Rectal smooth muscle tissue (tissue), 1 donor: ENCODE measurements around the gene ZNF324B.
"Not testable (repeated sequence)": the region's sequence is repeated elsewhere in the genome, so short reads cannot be mapped to it uniquely, and the experiment has no call there.

Source experiments
- H3K27ac ChIP-seq: one replicate; pipeline ENCODE4 v1.7.0; 2013; ENCODE audit warnings: low read depth, low read length, inconsistent platforms
- H3K27me3 ChIP-seq: one replicate; pipeline ENCODE4 v1.7.0; 2013; ENCODE audit warnings: low read length; ENCODE audit not compliant: control insufficient read depth, insufficient read depth
- H3K36me3 ChIP-seq: one replicate; pipeline ENCODE4 v1.7.0; 2013; ENCODE audit warnings: low read length; ENCODE audit not compliant: control insufficient read depth, insufficient read depth
- H3K4me1 ChIP-seq: one replicate; pipeline ENCODE4 v1.7.0; 2013; ENCODE audit warnings: low read length; ENCODE audit not compliant: control insufficient read depth, insufficient read depth
- H3K4me3 ChIP-seq: one replicate; pipeline ENCODE4 v1.7.0; 2013; ENCODE audit warnings: low read length
- H3K9ac ChIP-seq: one replicate; pipeline ENCODE4 v1.7.0; 2013; ENCODE audit warnings: low read length

Gene ZNF324B

GRCh38 chr19:58466760-58467589, 15.6 kb downstream of the ZNF324B start, which contains the start of gene ZNF324:
Gene ZNF324, plus strand, starts transcription at chr19:58467080. Its CDS starts 2,106 bp downstream, at chr19:58469186.
- peak within 1 kb of the TSS; percentile 89 for H3K4me3 ChIP-seq
- peaks cover 2% of the 10 kb centered on the region for H3K36me3 ChIP-seq
- H3K27me3 ChIP-seq: no peaks in the 10 kb centered on the region
- peaks cover 8% of the 10 kb centered on the region for H3K4me1 ChIP-seq
- H3K9ac ChIP-seq: peak within 1 kb of the TSS; percentile 38
- H3K27ac ChIP-seq: peak within 1 kb of the TSS; percentile 66

DNA sequence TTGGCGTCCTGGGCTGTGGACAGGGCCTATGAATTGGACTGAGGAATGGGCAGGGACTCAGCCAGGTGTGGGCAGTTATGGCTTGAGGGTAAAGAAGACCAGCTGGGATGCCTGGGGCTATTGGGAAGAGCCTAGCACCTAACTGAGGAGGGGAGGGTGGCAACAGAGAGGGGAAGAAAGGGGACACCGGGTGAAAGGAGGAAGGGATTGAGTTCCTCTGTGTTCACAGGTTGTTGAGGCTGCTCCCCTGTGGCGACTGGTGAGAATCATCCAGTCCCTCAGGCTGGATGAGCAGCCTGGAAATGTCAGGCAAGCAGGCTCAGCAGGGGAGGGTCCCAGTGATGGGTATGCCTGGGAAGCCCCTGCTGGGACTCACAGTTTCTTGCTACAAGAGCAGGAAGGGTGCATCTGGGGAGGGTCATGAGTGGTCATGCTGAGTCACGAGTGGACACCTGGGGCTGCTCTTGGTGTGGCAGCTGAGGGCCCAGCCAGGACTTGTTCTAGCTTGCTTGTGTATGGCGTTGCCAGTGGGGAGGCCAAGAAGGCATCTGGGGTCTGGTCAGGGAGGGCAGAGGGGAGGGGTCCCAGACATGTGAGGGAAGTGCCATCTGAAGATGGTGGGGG, 16.9 kb downstream of the ZNF324B start:
- peak overlapping the region; percentile 27 for H3K4me3 ChIP-seq

GRCh38 chr19:58469241-58470013, 18.0 kb downstream of the ZNF324B start:
- Histone ChIP-seq H3K36me3 (peaks cover 15% of the 10 kb centered on the region), H3K4me3 (no peak overlapping the region), H3K27me3 (no peaks in the 10 kb centered on the region), H3K9ac (no peak overlapping the region), H3K27ac (no peak overlapping the region), H3K4me1 (peaks cover 8% of the 10 kb centered on the region)

More for the DNA sequence above, 16.9 kb downstream of the ZNF324B start:
- peaks cover 12% of the 10 kb centered on the region for H3K36me3 ChIP-seq
- no peak overlapping the region for H3K27ac ChIP-seq
- peaks cover 8% of the 10 kb centered on the region for H3K4me1 ChIP-seq
- H3K27me3 ChIP-seq: no peaks in the 10 kb centered on the region
- no peak overlapping the region for H3K9ac ChIP-seq

DNA sequence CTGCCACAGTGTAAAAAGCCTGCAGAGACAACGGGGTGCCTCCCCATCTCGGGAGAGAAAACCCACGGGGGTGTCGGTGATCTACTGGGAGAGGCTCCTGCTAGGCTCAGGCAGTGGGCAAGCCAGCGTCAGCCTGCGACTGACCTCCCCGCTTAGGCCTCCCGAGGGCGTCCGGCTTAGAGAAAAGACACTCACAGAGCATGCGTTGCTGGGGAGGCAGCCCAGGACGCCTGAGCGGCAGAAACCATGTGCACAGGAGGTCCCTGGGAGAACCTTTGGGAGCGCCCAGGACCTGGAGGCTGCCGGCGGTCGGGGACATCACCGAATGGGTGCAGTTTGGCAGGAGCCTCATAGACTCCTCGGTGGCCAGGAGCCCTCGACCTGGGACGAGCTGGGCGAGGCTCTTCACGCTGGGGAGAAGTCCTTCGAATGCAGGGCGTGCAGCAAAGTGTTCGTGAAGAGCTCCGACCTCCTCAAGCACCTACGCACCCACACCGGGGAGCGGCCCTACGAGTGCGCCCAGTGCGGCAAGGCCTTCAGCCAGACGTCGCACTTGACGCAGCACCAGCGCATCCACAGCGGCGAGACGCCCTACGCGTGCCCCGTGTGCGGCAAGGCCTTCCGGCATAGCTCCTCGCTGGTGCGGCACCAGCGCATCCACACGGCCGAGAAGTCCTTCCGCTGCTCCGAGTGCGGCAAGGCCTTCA, 19.6 kb downstream of the ZNF324B start:
- peaks cover 15% of the 10 kb centered on the region for H3K36me3 ChIP-seq
- H3K4me1 ChIP-seq, H3K9ac ChIP-seq: not testable (repeated sequence)

GRCh38 chr19:58471736-58472135, 20.3 kb downstream of the ZNF324B start:
- no peak overlapping the region for H3K27ac ChIP-seq
- H3K9ac ChIP-seq: no peak overlapping the region
- peaks cover 6% of the 10 kb centered on the region for H3K4me1 ChIP-seq
- H3K27me3 ChIP-seq: no peaks in the 10 kb centered on the region
- no peak overlapping the region for H3K4me3 ChIP-seq
- peaks cover 15% of the 10 kb centered on the region for H3K36me3 ChIP-seq

More for the DNA sequence above, 19.6 kb downstream of the ZNF324B start:
- H3K4me3 ChIP-seq, H3K27me3 ChIP-seq, H3K27ac ChIP-seq: not testable (repeated sequence)

- H3K4me1 ChIP-seq: peaks cover 4% of the 10 kb centered on the region
- H3K27ac ChIP-seq: no peak overlapping the region
- H3K4me3 ChIP-seq: no peak overlapping the region
- no peaks in the 10 kb centered on the region for H3K27me3 ChIP-seq
- H3K36me3 ChIP-seq: peaks cover 15% of the 10 kb centered on the region
- H3K9ac ChIP-seq: no peak overlapping the region
Measured at GRCh38 chr19:58473775-58474174, 22.4 kb downstream of the ZNF324B start.

- Histone ChIP-seq H3K4me3 (no peak overlapping the region), H3K27ac (no peak overlapping the region), H3K36me3 (peaks cover 15% of the 10 kb centered on the region), H3K27me3 (no peaks in the 10 kb centered on the region), H3K9ac (no peak overlapping the region), H3K4me1 (peaks cover 4% of the 10 kb centered on the region)
Measured at GRCh38 chr19:58474291-58474996, 23.0 kb downstream of the ZNF324B start.

DNA sequence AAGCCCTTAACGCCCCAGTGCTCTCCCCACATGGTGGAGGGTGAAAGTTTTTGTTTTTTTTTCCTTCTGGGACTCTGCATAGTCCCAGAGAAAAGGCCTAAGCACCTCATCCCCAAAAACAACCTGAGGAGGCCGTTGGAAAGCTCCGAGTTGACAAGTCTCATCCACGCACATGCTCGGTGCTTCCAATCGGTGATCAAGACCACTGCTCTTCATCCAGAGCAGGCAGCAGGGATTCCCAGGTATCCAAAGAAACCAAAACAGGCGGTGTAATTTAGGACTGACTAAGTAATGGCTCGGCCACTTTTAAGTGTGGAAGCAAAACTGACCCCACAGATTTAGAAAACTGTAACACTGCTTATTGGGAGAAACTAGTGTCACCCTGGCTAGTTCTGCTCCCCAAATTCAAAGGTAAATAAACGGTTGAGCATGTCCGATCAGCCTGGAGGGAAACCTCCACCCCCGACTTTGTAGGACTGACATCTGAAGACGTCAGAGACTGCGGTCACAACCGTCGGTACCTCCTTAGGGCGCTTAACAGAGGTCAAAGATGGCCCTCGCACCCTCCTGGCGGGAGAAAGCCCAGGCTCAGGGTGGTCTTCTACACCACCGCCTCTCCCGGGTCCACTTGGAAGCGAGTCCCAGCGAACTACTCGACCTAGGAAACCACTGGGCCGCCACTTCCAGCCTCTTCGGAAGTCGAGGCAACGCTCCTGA, 23.7 kb downstream of the ZNF324B start:
- Histone ChIP-seq H3K9ac (no peak overlapping the region), H3K4me1 (peaks cover 4% of the 10 kb centered on the region), H3K36me3 (peaks cover 15% of the 10 kb centered on the region), H3K27me3 (no peaks in the 10 kb centered on the region), H3K27ac (peak overlapping the region; percentile 91), H3K4me3 (peak overlapping the region; percentile 88)

GRCh38 chr19:58475714-58476497, 24.5 kb downstream of the ZNF324B start, which contains the start of gene ZNF446:
Gene ZNF446, plus strand, starts transcription at chr19:58476352. Its CDS starts 867 bp downstream, at chr19:58477219.
- H3K4me3 ChIP-seq: peak within 1 kb of the TSS; percentile 88
- peaks cover 13% of the 10 kb centered on the region for H3K36me3 ChIP-seq
- peak within 1 kb of the TSS; percentile 59 for H3K9ac ChIP-seq
- peaks cover 4% of the 10 kb centered on the region for H3K4me1 ChIP-seq
- H3K27me3 ChIP-seq: no peaks in the 10 kb centered on the region
- peak within 1 kb of the TSS; percentile 91 for H3K27ac ChIP-seq

- Histone ChIP-seq H3K27ac (peak overlapping the region; percentile 91), H3K27me3 (no peaks in the 10 kb centered on the region), H3K9ac (peak overlapping the region; percentile 59), H3K36me3 (peaks cover 13% of the 10 kb centered on the region), H3K4me1 (peaks cover 4% of the 10 kb centered on the region), H3K4me3 (peak overlapping the region; percentile 88)
Measured at GRCh38 chr19:58476498-58477015, 25.1 kb downstream of the ZNF324B start.
